B cell (primary cell): ENCODE measurements around the gene QSOX1.

Experiments used
- EZH2 ChIP-seq: IDR thresholded peaks from 2 replicates; pipeline ENCODE4 v1.6.1; 2012; ENCODE audit warnings: borderline replicate concordance, low read depth, mild to moderate bottlenecking, moderate library complexity, low read length; ENCODE audit not compliant: insufficient read depth, poor library complexity, severe bottlenecking
- TF ChIP-seq, protein P1 (sequence below): fragments of 200-600 bp; IDR thresholded peaks from one replicate; pipeline ENCODE4 v1.8.0; 2022; ENCODE audit warnings: antibody characterized with exemption, mild to moderate bottlenecking

DNA sequence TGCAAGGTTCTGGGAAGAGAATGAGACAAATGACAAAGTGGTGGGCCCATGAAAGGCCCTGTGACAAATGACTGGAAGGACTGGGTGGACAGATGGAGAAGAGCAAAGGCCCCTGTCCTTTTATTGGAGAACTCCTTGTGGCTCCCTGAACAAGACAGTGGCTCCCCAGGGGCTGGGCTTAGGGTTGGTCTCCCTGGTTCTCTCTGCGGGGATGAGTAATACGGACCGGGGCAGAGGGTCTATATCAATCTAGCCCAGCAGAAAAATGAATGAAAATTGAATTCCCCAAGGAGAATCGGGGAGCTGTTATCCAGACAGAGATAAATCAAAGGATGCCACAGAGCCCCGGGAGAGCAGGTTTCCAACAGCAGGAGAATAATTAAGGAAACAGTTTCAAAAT lies 70.2 kb downstream of the QSOX1 start:
- TF ChIP-seq, protein P1, sequence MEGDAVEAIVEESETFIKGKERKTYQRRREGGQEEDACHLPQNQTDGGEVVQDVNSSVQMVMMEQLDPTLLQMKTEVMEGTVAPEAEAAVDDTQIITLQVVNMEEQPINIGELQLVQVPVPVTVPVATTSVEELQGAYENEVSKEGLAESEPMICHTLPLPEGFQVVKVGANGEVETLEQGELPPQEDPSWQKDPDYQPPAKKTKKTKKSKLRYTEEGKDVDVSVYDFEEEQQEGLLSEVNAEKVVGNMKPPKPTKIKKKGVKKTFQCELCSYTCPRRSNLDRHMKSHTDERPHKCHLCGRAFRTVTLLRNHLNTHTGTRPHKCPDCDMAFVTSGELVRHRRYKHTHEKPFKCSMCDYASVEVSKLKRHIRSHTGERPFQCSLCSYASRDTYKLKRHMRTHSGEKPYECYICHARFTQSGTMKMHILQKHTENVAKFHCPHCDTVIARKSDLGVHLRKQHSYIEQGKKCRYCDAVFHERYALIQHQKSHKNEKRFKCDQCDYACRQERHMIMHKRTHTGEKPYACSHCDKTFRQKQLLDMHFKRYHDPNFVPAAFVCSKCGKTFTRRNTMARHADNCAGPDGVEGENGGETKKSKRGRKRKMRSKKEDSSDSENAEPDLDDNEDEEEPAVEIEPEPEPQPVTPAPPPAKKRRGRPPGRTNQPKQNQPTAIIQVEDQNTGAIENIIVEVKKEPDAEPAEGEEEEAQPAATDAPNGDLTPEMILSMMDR: no peak
- no peak for TF ChIP-seq EZH2
